ENCODE measurements around the gene CKAP2L. TPM values are rescaled to one million over a fixed set of nuclear protein-coding genes. Genes with fewer than 3 reads are reported as not detected.
A peak's percentile ranks its signal among the peaks of the same experiment; 100 is the strongest.

Gene CKAP2L
- total and polyA plus RNA-seq, 9 of the 15 experiments (the other 6 are each of a cell fraction or from before 2014, with no cell fraction given), result 10.4 to 21.9 (median 14.2) TPM

GRCh38 chr2:112812318-112813267, 48.2 kb upstream of the CKAP2L start:
- in situ Hi-C loops (cut with MboI) (no loop called here), intact Hi-C loops (cut with micrococcal nuclease) (no loop called here)
- CTCF ChIA-PET (ENCODE audit: low intra/inter-chr PET ratio), result no interaction called here
- Histone ChIP-seq H3K27ac (ENCODE audit: extremely low read depth, low read depth, low read length) (peak overlapping the region; percentile 65; the same call in 2 of the 3 replicates), H3K9me1 (ENCODE audit: control insufficient read depth, insufficient read depth, low read length) (no peaks in the 10 kb centered on the region), H3K9ac (ENCODE audit: insufficient read depth in 1 of 2, low read depth in 2 of 2, low read length in 2 of 2) (peak overlapping the region in 1 of 2 experiments; percentile 43; a peak in 2 of 4 replicates), H3K4me2 (ENCODE audit: insufficient read depth, low read length) (peak overlapping the region; percentile 71), H3K9me3 (replicated peaks; ENCODE audit: control insufficient read depth, insufficient read depth, low read depth, low read length) (no peaks in the 10 kb centered on the region), H2AFZ (ENCODE audit: low read depth, low read length) (peak overlapping the region; percentile 85), H4K20me1 (replicated peaks; ENCODE audit: control insufficient read depth, insufficient read depth, low read length) (no peaks in the 10 kb centered on the region), H3K27me3 (ENCODE audit: control insufficient read depth in 2 of 2, insufficient read depth in 2 of 2, low read length in 2 of 2) (no peaks in the 10 kb centered on the region), H3K79me2 (ENCODE audit: control insufficient read depth, insufficient read depth, low read length) (no peaks in the 10 kb centered on the region), H3K4me1 (replicated peaks in 1 of 2; ENCODE audit: control insufficient read depth in 2 of 2, insufficient read depth in 2 of 2, low read length in 2 of 2) (peaks cover 0 to 29% of the 10 kb centered on the region in 2 experiments; a peak in 3 of 5 replicates), H3K36me3 (ENCODE audit: control insufficient read depth, insufficient read depth, low read length) (no peaks in the 10 kb centered on the region), H3K4me3 (no peak overlapping the region)
- DNase-seq (ENCODE audit: extremely low read depth in 1 of 4, low spot score in 3 of 4), result peak; percentile 39 to 82 (median 58)
- FAIRE-seq, result peak; percentile 35
- WGBS (ENCODE audit: insufficient coverage, low coverage, missing lambda C conversion rate), result 14% methylated on average over 14 of the region's 14 CpGs
- no TSS peak for BruUV-seq (replicated peaks)
- peak; percentile 88 for ATAC-seq
- POLR2A ChIA-PET, result interaction anchor here (0.7 to 1.5 kb wide), 5 partner anchors 11 to 50 kb away, joined by 3 to 4 read pairs (median 3); no protein-coding TSS in a partner anchor
- TF ChIP-seq ZBTB2 (IDR thresholded peaks at IDR 0.05) (no peak), GATA2 (CRISPR knock-in tag; IDR thresholded peaks at IDR 0.05) (no peak), MYC (IDR thresholded peaks at IDR 0.05; ENCODE audit: low read depth, low read length) (no peak), MYC (CRISPR knock-in tag; IDR thresholded peaks at IDR 0.05; ENCODE audit: borderline replicate concordance, low read depth) (no peak), CREM (IDR thresholded peaks at IDR 0.05; ENCODE audit: low read depth) (peak; percentile 87), USF2 (CRISPR knock-in tag; IDR thresholded peaks at IDR 0.05) (no peak), NR2C2 (CRISPR knock-in tag; IDR thresholded peaks at IDR 0.05) (no peak), NR2C2 (tag; IDR thresholded peaks at IDR 0.05) (0 out of 2 replicates have a peak, but pooled peaks have one; percentile 12), MAX (CRISPR knock-in tag; IDR thresholded peaks at IDR 0.05) (peak; percentile 32; the same call in 1 of the 2 replicates), HNRNPK (IDR thresholded peaks at IDR 0.05; ENCODE audit: low read depth, low read length, poor library complexity, severe bottlenecking) (no peak), ZNF589 (CRISPR knock-in tag; IDR thresholded peaks at IDR 0.05; ENCODE audit: low read depth) (no peak), RBM17 (IDR thresholded peaks at IDR 0.05; ENCODE audit: borderline replicate concordance, low read depth, low read length) (no peak), SMARCA4 (IDR thresholded peaks at IDR 0.05) (peak; percentile 39), SMARCE1 (IDR thresholded peaks at IDR 0.05) (peak; percentile 56), MED1 (CRISPR knock-in tag; IDR thresholded peaks at IDR 0.05; ENCODE audit: borderline replicate concordance) (no peak), ATF1 (CRISPR knock-in tag; IDR thresholded peaks at IDR 0.05) (no peak), ATF1 (tag; IDR thresholded peaks at IDR 0.05) (peak; percentile 56), NFIC (IDR thresholded peaks at IDR 0.05) (peak; percentile 16; the same call in 1 of the 2 replicates), TARDBP (IDR thresholded peaks at IDR 0.05) (no peak)
